Erythroblast (primary cell): ENCODE measurements around the gene RBM38.

Experiments used
- GATA1 ChIP-seq: IDR thresholded peaks from 2 replicates; pipeline ENCODE4 v1.6.1; 2011; ENCODE audit warnings: low read depth, mild to moderate bottlenecking, control low read depth, low read length, moderate library complexity
- POLR2A ChIP-seq: IDR thresholded peaks from 2 replicates; pipeline ENCODE4 v1.6.1; 2011; ENCODE audit warnings: mild to moderate bottlenecking, low read length

DNA sequence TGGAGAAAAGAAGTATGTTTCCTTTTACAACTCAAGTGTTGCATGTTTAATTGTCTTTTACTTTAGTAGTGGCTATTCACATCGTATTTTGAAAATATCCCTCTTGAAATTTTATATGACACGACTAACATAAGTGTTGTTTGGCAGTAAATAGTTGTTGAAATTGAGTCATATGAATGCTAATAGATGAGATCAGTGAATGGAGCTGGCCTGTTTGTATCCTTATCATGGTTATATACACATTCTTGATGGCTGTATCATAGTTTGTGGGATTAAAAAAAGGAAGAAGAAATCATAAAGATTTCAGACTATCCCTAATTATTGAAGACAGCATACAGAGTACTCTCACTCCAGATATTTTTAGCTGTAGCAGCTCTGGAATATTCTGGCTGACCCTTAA lies 48.4 kb upstream of the RBM38 start:
- TF ChIP-seq POLR2A: no peak
- no peak for TF ChIP-seq GATA1
